ENCODE results near the gene ZMIZ1.

GRCh38 chr10:79324032-79324695, 255.4 kb downstream of the ZMIZ1 start:
- no peak for TF ChIP-seq EP300 (IDR thresholded peaks at IDR 0.05)
- TF ChIP-seq CTCF (IDR thresholded peaks at IDR 0.05): no peak
- TF ChIP-seq POLR2A (IDR thresholded peaks at IDR 0.05): no peak
